Head of caudate nucleus (tissue), 42 donors: ENCODE measurements around the gene PCMTD2.
"Not testable (repeated sequence)": the region's sequence is repeated elsewhere in the genome, so short reads cannot be mapped to it uniquely, and the experiment has no call there.

Source experiments
- DNase-seq, 42 donors: peaks; one replicate each; pipeline versions ENCODE4 v3.0.0 to v3.0.0-alpha.2; 2020 to 2021; ENCODE audit warnings: mixed read lengths in 7 of 42
- intact Hi-C: fragments of 100-400 bp; cut with DNase I; formaldehyde crosslinking; loops from one replicate; pipeline ENCODE4 v1.15.0; 2022

Gene PCMTD2

GRCh38 chr20:64222851-64223525 lies 32.6 kb upstream of the PCMTD2 start:
- peak in 6 of 42 donors; percentile 10 to 37 (median 26) for DNase-seq
- intact Hi-C loops = no loop called here

- intact Hi-C loops = no loop called here
- DNase-seq = peak in 22 of 42 donors; percentile 16 to 64 (median 36)
Observed at GRCh38 chr20:64223526-64224067, 32.0 kb upstream of the PCMTD2 start.

GRCh38 chr20:64224351-64225170 lies 31.0 kb upstream of the PCMTD2 start:
- DNase-seq = peak in 1 of 42 donors; percentile 42
- intact Hi-C loops = no loop called here

GRCh38 chr20:64225171-64225595 lies 30.4 kb upstream of the PCMTD2 start:
- DNase-seq = no peak
- intact Hi-C loops = no loop called here

GRCh38 chr20:64225828-64226598 lies 29.5 kb upstream of the PCMTD2 start:
- no peak for DNase-seq
- intact Hi-C loops = no loop called here

- intact Hi-C loops = no loop called here
- DNase-seq = no peak
Observed at GRCh38 chr20:64226686-64227580, 28.6 kb upstream of the PCMTD2 start.

GRCh38 chr20:64228086-64228653 lies 27.4 kb upstream of the PCMTD2 start:
- no peak for DNase-seq
- intact Hi-C loops = no loop called here

- DNase-seq = no peak
- intact Hi-C loops = no loop called here
Observed at GRCh38 chr20:64228751-64229506, 26.6 kb upstream of the PCMTD2 start.

GRCh38 chr20:64229507-64230061 lies 26.0 kb upstream of the PCMTD2 start:
- intact Hi-C loops = no loop called here
- DNase-seq = no peak

- intact Hi-C loops = no loop called here
Observed at GRCh38 chr20:64230461-64231145, 24.9 kb upstream of the PCMTD2 start.

GRCh38 chr20:64231621-64232550 lies 23.7 kb upstream of the PCMTD2 start:
- DNase-seq = no peak
- intact Hi-C loops = no loop called here

More at GRCh38 chr20:64230461-64231145, 24.9 kb upstream of the PCMTD2 start:
- DNase-seq = no peak

GRCh38 chr20:64232794-64233193 lies 22.8 kb upstream of the PCMTD2 start:
- intact Hi-C loops = no loop called here
- DNase-seq = peak in 25 of 42 donors; percentile 18 to 79 (median 49)

- intact Hi-C loops = no loop called here
- peak in 30 of 42 donors; percentile 11 to 72 (median 44) for DNase-seq
Observed at GRCh38 chr20:64233725-64234124, 21.8 kb upstream of the PCMTD2 start.

- DNase-seq = no peak
- intact Hi-C loops = no loop called here
Observed at GRCh38 chr20:64234291-64234791, 21.2 kb upstream of the PCMTD2 start.

GRCh38 chr20:64234921-64235565 lies 20.5 kb upstream of the PCMTD2 start:
- intact Hi-C loops, DNase-seq: not testable (repeated sequence)
